Measurements from ENCODE around the gene GPR171. TPM values are rescaled to one million over a fixed set of nuclear protein-coding genes. Genes with fewer than 3 reads are reported as not detected.

GPR171 gene
- total and polyA plus RNA-seq, 2 of the 13 experiments (the other 11 are each of a cell fraction or from before 2014, with no cell fraction given): not detected

GRCh38 chr3:151197981-151198767 lies 4.8 kb downstream of the GPR171 start (continued):
- TF ChIP-seq ZNF101 (CRISPR knock-in tag; IDR thresholded peaks at IDR 0.05; ENCODE audit: borderline replicate concordance, low read depth) (no peak), ZNF816 (CRISPR knock-in tag; IDR thresholded peaks at IDR 0.05; ENCODE audit: borderline replicate concordance) (0 out of 2 replicates have a peak, but pooled peaks have one; percentile 52), ZNF792 (CRISPR knock-in tag; IDR thresholded peaks at IDR 0.05) (peak; percentile 62; the same call in 1 of the 2 replicates), TFE3 (CRISPR knock-in tag; IDR thresholded peaks at IDR 0.05) (peak; percentile 81), ZNF546 (CRISPR knock-in tag; conservative IDR thresholded peaks at IDR 0.05) (no peak), KDM6A (CRISPR knock-in tag; IDR thresholded peaks at IDR 0.05; ENCODE audit: low read depth) (peak; percentile 99), ARNT (IDR thresholded peaks at IDR 0.05) (no peak), ZNF883 (CRISPR knock-in tag; IDR thresholded peaks at IDR 0.05; ENCODE audit: not compliant biosample characterization) (no peak), RBM22 (optimal IDR thresholded peaks at IDR 0.05; ENCODE audit: low read length) (no peak), PTBP1 (IDR thresholded peaks at IDR 0.05; ENCODE audit: low read depth, low read length, poor library complexity, severe bottlenecking) (no peak), PHB2 (IDR thresholded peaks at IDR 0.05; ENCODE audit: partially characterized antibody) (no peak), ZNF580 (CRISPR knock-in tag; IDR thresholded peaks at IDR 0.05; ENCODE audit: borderline replicate concordance, low read depth) (no peak; the same call in 1 of the 2 replicates), ZNF180 (CRISPR knock-in tag; IDR thresholded peaks at IDR 0.05; ENCODE audit: borderline replicate concordance, low read depth) (no peak), ZNF207 (IDR thresholded peaks at IDR 0.05; ENCODE audit: borderline replicate concordance) (no peak), KLF11 (CRISPR knock-in tag; IDR thresholded peaks at IDR 0.05) (no peak), CEBPZ (IDR thresholded peaks at IDR 0.05; ENCODE audit: low read length) (no peak), ZFP1 (CRISPR knock-in tag; IDR thresholded peaks at IDR 0.05) (peak; percentile 71; the same call in 1 of the 2 replicates), ATAD3A (CRISPR knock-in tag; IDR thresholded peaks at IDR 0.05) (no peak), NR2F6 (IDR thresholded peaks at IDR 0.05) (peak; percentile 90), NR2F6 (CRISPR knock-in tag; IDR thresholded peaks at IDR 0.05) (peak; percentile 93), YEATS2 (CRISPR knock-in tag; IDR thresholded peaks at IDR 0.05; ENCODE audit: borderline replicate concordance) (no peak), HDAC1 (CRISPR knock-in tag; IDR thresholded peaks at IDR 0.05) (peak; percentile 83), POLR2A (IDR thresholded peaks at IDR 0.05; ENCODE audit: insufficient read depth in 1 of 2, low read depth in 2 of 2, low read length in 2 of 2) (no peak), ZNF598 (CRISPR knock-in tag; IDR thresholded peaks at IDR 0.05; ENCODE audit: borderline replicate concordance) (no peak)

Measured in HepG2 (cell line).